GM12873 (cell line): ENCODE data around the gene SVOPL.

Experiments
- CTCF ChIP-seq: IDR thresholded peaks from 2 replicates; pipeline ENCODE4 v1.5.1; 2012; ENCODE audit warnings: low read depth, mild to moderate bottlenecking, moderate library complexity, low read length, control low read depth; ENCODE audit not compliant: insufficient read depth; ENCODE audit errors: missing control alignments

The SVOPL gene

DNA sequence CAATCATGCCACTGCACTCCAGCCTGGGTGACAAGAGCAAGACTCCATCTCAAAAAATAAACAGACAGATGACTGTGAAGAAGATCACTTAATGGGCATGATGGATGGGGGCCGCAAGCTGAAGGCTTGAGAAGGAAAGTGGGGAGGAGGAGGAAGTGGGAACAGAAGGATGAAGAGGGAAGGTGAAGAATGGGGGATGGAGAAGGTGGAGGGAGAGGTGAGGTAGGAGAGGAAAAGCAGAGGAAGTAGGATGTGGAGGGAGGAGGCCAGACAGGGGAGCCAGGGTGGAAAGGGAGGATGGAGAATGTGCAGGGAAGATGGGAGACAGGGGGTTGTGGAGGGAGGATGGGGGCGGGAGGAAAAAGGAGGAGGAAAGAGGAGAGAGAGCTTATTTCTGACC lies 68.8 kb downstream of the SVOPL start:
- no peak for TF ChIP-seq CTCF

- no peak for TF ChIP-seq CTCF
Measured at GRCh38 chr7:138630059-138630610, 71.0 kb downstream of the SVOPL start.

GRCh38 chr7:138627361-138627760 lies 73.8 kb downstream of the SVOPL start:
- no peak for TF ChIP-seq CTCF

DNA sequence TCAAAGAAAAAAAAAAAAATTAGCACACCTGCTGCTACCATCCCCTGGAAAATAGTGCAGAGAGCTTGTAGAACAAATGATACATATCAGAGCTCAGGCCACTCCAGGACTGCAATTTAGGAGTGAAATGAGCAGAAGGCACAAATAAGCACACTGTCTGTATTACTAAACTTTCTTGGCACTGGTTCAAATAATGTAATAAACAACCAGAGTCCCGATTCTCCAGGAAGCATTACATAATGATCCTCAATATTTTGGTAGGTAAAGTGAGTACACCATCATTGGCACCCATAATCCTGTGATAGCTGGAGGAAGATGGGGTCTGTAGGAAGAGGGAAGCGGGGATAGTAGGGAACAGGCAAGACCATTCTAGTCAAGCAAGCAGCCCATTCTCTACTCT lies 74.3 kb downstream of the SVOPL start:
- TF ChIP-seq CTCF = no peak

DNA sequence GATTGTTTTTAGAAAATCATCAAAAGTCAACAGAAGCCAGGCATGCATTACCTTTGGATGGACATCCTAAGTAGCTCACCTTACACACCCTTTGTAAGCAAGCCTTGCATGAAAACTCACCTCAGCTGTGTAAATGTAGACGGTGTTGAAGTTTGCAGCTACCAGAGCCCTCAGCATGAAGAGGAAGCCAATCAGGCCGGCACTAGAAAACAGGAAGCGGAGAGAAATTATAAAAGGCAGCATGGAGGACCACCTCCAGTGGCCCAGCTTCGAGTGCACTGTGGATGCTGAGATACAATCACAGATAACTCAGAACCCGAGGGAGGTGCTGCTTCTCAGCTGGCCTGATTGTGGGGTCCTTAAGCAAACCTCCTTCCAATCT lies 75.3 kb downstream of the SVOPL start:
- no peak for TF ChIP-seq CTCF

GRCh38 chr7:138625084-138625848 lies 75.9 kb downstream of the SVOPL start:
- no peak for TF ChIP-seq CTCF

GRCh38 chr7:138622841-138623240 lies 78.3 kb downstream of the SVOPL start:
- TF ChIP-seq CTCF = no peak
